Urothelium cell line (cell line): Measurements from ENCODE around the gene FHOD3.
A peak's percentile ranks its signal among the peaks of the same experiment; 100 is the strongest.

ENCODE experiments used
- DNase-seq: peaks from one replicate; pipeline ENCODE4 v3.0.0; 2011; ENCODE audit warnings: low spot score, mixed read lengths
- FAIRE-seq: peaks from 2 replicates; lab custom pipeline; 2011; peaks lifted over from hg19 to GRCh38; lab: Jason Lieb, UNC

Gene FHOD3

GRCh38 chr18:36295880-36296301, 1.6 kb upstream of the FHOD3 start:
- no peak for FAIRE-seq
- DNase-seq = no peak

DNA sequence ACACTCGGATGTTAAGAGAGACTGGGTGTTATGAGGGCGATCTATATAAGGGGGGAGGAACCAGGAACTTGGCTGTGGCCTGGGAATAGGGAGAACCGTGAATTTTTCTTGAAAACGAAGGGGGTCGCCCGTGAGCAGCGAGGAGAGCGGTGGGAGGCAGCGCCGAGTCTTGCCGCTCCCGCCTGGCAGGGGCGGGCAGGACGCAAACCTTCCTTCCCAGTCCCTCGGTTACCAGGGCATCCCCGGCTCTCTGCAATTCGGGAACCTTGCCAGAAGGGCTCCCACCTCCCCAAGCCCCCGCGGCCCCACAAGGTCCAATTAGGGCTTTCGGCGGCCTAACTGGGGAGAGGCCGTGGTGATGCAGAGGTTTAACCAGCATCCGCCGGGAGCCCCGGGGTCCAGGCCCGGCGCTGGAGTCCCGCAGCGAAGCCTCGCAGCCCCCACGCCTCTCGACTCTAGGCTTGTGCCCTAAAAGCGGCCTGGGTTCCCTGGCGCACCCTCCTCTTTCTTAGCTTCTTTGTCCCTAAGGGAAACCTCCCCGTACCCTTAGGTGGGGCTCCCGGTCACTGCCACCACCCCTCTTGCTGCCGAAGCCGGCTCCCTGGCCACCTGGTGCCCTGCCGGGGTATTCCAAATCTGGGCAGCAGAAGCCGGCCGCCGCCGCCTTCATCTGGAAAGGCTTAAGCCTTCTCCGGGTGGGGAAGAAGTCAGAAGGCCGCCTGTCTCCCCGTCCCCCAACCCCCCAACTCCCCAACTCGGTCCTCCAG, 680 bp upstream of the FHOD3 start:
- FAIRE-seq (no peak), DNase-seq (no peak)

- DNase-seq (no peak), FAIRE-seq (no peak)
Observed at GRCh38 chr18:36298126-36298741, 721 bp downstream of the FHOD3 start.

GRCh38 chr18:36299015-36299414, 1.5 kb downstream of the FHOD3 start:
- no peak for DNase-seq
- FAIRE-seq = no peak

GRCh38 chr18:36300211-36300610, 2.7 kb downstream of the FHOD3 start:
- DNase-seq = no peak
- FAIRE-seq = no peak

DNA sequence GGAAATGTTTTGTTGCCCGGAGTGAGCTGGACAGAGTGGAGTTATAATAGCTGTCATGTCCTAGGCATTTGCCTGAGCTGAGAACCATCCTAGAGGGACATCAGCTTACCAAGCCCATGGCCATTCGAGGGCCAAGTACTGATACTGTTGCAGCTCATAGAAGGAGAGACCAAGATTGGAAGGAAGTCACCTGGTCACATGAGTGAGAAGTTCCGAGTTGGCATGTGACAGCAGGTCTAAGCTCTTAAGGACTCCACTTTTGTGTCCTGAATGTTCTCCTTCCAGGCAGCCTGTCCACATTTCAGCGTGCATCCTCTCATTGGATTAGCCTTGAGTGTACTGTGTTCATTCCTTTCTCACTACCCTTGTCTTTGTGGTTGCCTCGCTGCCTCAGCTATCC, 4.4 kb downstream of the FHOD3 start:
- no peak for DNase-seq
- no peak for FAIRE-seq

DNA sequence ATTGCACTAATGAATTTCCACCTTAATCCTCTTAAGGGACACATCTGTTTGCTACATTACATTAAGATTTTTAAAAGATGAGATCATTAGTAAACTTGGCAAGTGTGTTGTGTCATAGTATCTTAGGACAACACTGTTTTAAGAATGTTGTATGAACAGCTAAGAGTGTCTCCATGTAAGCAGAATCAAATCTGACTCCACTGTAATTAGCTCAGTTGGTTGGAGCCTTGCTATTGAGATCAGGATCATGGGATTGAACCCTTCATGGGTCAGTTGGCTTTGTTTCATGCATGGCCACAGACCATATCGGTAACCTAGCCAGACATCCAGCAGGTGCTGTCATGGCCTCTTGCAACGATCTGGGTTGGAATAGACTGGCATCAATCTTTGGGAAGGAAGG, 5.2 kb downstream of the FHOD3 start:
- FAIRE-seq (no peak), DNase-seq (no peak)

- FAIRE-seq (no peak), DNase-seq (no peak)
Observed at GRCh38 chr18:36303211-36303844, 5.8 kb downstream of the FHOD3 start.

DNA sequence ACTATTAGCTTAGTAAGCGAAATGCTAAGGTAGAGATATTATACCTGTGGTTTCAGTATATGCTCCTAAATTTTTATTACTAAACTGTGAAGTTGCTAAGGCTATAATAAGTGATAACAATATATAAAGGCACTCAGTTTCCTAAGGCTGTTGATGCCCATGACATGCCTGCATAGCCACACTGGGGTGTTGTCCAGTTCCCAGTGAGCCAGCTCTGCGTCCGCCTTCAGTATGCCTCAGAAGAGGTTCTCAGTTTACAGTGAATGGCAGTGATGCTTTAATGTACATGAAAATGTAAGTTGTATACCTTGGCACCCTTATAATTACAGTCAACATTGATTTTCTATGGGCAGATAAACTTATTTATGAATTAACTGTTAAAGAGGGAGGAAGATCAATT, 7.2 kb downstream of the FHOD3 start:
- FAIRE-seq (no peak), DNase-seq (no peak)

- DNase-seq (no peak), FAIRE-seq (no peak)
Observed at GRCh38 chr18:36305375-36305774, 7.9 kb downstream of the FHOD3 start.

DNA sequence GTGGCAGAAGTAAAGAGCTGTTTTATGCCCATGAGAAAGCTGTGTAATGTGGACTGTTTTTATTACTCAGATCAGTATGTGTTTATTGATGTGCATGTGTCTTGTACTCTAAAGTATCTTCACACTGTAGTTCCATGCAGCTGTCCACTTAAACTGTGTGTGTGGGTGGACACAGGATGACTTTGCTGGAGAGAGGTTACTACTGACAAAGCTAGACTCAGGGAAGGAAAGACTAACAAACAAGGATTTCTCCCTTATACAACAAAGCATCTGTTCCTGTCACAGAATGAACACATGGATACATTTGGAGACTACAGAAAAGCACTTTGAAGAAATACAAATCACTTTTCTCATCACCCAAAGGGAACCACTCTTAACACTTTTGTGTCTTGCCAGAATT, 10.0 kb downstream of the FHOD3 start:
- DNase-seq = no peak
- FAIRE-seq = no peak

DNA sequence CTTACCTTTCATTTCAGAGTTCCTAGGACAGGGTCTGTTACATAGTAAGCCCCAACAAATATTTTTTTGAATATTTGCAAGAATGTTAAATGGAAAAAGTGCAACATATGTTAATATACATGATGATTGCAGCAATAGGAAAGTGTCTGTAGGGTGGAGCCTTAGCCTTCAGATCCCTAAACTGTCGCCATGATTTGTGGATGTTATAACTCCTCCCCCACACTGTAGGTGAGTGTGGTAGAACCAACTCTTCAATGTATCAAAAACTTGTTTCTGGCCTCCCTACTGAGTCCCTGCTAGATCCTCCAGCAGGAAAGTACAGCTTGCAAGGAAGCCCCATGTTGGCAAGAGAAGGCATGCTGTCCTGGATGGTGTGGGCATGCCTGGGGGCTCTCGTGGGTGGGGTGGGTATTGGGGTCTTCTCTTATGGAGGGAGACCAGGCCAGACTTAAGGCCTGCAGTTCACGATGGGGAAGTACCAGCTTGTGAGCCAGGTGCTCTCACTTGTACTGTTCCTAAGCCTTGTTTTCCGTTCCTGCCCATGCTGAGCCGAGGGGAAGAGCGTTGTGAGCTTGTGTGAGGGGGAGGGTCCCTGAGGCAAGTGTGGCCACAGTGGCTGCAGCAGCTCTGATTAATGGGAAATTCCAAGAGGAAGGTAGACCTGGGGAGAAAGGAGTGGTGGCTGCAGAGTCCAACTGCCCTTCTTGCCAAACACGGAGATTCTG, 11.4 kb downstream of the FHOD3 start:
- no peak for FAIRE-seq
- no peak for DNase-seq

- peak; percentile 84 for DNase-seq
- FAIRE-seq = no peak
Observed at GRCh38 chr18:36309436-36310391, 12.2 kb downstream of the FHOD3 start.

GRCh38 chr18:36311026-36311570, 13.6 kb downstream of the FHOD3 start:
- no peak for FAIRE-seq
- DNase-seq = no peak

- no peak for DNase-seq
- no peak for FAIRE-seq
Observed at GRCh38 chr18:36312806-36313395, 15.4 kb downstream of the FHOD3 start.

DNA sequence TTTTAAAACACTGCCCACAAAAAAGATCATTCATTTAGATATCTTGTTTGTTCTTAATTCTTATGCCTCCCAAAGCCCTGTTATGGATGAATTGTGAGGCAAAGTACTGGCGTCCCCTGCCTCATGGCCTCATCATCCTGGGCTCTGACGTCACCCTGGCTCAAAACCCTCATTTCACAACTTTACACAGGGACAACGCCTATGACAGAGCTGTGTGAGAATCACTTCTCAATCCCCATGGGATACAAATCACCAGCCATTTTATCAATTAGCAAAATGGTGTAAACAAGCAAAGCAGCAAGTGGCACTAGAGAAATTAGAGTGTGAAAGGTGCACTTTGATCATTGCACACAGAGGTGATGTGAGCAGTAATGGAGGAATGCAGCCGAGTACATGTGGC, 16.6 kb downstream of the FHOD3 start:
- DNase-seq (no peak), FAIRE-seq (no peak)

- no peak for FAIRE-seq
- DNase-seq = no peak
Observed at GRCh38 chr18:36314754-36315153, 17.2 kb downstream of the FHOD3 start.

DNA sequence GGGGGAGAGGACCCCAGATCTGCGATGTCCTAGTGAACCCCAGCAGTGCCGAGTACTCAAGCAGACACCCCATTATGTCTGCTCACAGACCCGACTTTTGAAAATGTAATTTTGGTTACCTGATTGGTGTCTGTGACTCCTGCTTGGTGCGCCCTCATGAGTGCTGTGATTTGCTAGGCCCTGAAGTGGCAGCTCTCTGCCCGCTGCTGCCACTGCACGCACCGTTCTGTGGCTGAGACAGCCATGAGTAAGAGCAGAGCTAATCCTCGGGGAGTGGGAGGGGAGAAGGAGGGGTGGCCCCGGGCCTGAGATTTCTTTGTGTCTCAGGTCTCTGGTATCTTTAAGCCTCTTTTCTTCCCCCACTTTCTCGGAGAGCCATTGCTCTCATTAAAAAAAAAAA, 18.2 kb downstream of the FHOD3 start:
- DNase-seq (peak; percentile 18), FAIRE-seq (no peak)

GRCh38 chr18:36316246-36316645, 18.7 kb downstream of the FHOD3 start:
- DNase-seq (no peak), FAIRE-seq (no peak)
